GM21367 (cell line): ENCODE results near the gene ZFR2.
"Not testable (repeated sequence)": the region's sequence is repeated elsewhere in the genome, so short reads cannot be mapped to it uniquely, and the experiment has no call there.

Source experiments
- ATAC-seq: cut with Tn5 transposase; IDR thresholded peaks from one replicate; pipeline ENCODE4 v1.9.1; 2021; ENCODE audit not compliant: unreplicated experiment

The ZFR2 gene

DNA sequence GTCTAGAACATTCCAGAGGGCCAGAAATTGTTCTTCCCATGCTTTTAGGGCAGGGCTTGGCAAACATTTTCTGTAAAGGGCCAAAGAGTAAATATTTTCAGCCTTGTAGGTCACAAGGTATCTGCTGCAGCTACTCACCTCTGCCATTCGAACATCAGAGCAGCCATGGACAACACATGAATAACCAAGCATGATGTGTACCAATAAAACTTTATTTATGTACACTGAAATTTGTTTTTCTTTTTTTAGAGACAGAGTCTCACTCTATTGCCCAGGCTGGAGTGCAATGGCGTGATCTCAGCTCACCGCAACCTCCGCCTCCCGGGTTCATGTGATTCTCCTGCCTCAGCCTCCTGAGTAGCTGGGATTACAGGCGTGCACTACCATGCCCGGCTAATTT is 111.1 kb downstream of the ZFR2 start:
- ATAC-seq, result not testable (repeated sequence)
